ENCODE measurements around the gene RASAL1.

RASAL1 gene

DNA sequence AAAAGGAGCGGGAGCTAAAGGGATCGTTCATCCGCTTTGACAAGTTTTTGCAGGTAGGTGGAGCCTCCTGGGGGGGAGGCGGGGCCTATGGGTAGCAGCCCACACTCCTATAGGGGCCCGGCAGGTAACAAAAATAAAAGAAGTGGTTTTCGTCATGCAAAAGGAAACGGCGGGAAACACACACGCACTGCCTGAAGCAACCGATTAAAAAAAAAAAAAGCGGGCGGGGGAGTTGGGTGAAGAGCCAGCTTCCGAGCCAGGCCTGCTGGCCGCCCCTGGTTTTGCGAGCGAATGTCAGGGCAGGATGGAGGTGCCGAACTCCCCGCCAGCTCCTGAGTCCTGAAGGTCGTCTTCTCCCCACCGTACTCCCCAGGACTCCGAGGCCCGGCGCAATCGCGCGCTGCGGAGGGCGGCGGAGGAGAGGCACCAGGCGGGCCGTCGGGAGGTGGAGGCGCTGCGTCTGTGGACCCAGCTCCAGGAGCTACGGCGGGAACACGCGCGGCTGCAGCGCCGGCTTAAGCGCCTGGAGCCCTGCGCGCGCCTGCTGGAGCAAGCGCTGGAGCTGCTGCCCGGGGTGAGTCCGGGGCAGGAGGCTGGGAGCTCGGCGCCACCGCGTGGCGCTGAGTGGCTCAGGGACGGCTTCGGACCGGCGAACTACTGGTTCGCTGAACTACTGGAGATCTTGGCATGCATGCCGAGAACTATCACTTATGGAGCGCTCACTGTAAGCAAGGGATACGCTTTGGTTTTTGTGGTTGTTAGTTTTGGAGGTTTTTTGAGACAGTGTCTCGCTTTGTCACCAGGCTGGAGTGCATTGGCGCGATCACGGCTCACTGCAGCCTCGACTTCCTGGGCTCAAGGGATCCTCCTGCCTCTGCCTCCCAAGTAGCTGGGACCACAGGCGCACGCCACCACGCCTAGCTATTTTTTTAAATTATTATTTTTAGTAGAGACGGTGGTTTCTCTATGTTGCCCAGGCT lies 17.6 kb upstream of the RASAL1 start (continued):
- TF ChIP-seq ZNF335 (tag by site-specific recombination; conservative IDR thresholded peaks at IDR 0.05): peak; percentile 98
- no peak for TF ChIP-seq ZNF596 (tag by site-specific recombination; IDR thresholded peaks at IDR 0.05)
- TF ChIP-seq ZNF366 (tag by site-specific recombination; conservative IDR thresholded peaks at IDR 0.05): no peak
- TF ChIP-seq ZNF777 (tag by site-specific recombination; IDR thresholded peaks at IDR 0.05; ENCODE audit: borderline replicate concordance): no peak
- peak; percentile 10 for TF ChIP-seq SCRT2 (tag by site-specific recombination; IDR thresholded peaks at IDR 0.05)
- TF ChIP-seq, protein P1, sequence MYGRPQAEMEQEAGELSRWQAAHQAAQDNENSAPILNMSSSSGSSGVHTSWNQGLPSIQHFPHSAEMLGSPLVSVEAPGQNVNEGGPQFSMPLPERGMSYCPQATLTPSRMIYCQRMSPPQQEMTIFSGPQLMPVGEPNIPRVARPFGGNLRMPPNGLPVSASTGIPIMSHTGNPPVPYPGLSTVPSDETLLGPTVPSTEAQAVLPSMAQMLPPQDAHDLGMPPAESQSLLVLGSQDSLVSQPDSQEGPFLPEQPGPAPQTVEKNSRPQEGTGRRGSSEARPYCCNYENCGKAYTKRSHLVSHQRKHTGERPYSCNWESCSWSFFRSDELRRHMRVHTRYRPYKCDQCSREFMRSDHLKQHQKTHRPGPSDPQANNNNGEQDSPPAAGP (tag by site-specific recombination; IDR thresholded peaks at IDR 0.05): peak; percentile 67; the same call in 1 of the 2 replicates
- TF ChIP-seq ZNF629 (tag by site-specific recombination; IDR thresholded peaks at IDR 0.05): peak; percentile 62; the same call in 1 of the 2 replicates
- TF ChIP-seq ZNF132 (tag by site-specific recombination; IDR thresholded peaks at IDR 0.05; ENCODE audit: borderline replicate concordance): no peak
- TF ChIP-seq ZNF423 (tag by site-specific recombination; IDR thresholded peaks at IDR 0.05): no peak
- TF ChIP-seq EGR2 (tag by site-specific recombination; IDR thresholded peaks at IDR 0.05; ENCODE audit: low read depth): peak; percentile 52; the same call in 1 of the 2 replicates
- TF ChIP-seq KLF7 (tag by site-specific recombination; IDR thresholded peaks at IDR 0.05; ENCODE audit: borderline replicate concordance): no peak
- TF ChIP-seq ZNF324 (tag by site-specific recombination; IDR thresholded peaks at IDR 0.05): 0 out of 2 replicates have a peak, but pooled peaks have one; percentile 15
- TF ChIP-seq FEZF1 (tag by site-specific recombination; IDR thresholded peaks at IDR 0.05): no peak
- TF ChIP-seq ZFP41 (tag by site-specific recombination; IDR thresholded peaks at IDR 0.05; ENCODE audit: borderline replicate concordance): no peak
- 0 out of 2 replicates have a peak, but pooled peaks have one; percentile 6 for TF ChIP-seq SCRT1 (tag by site-specific recombination; IDR thresholded peaks at IDR 0.05; ENCODE audit: borderline replicate concordance)
- TF ChIP-seq, protein P2, sequence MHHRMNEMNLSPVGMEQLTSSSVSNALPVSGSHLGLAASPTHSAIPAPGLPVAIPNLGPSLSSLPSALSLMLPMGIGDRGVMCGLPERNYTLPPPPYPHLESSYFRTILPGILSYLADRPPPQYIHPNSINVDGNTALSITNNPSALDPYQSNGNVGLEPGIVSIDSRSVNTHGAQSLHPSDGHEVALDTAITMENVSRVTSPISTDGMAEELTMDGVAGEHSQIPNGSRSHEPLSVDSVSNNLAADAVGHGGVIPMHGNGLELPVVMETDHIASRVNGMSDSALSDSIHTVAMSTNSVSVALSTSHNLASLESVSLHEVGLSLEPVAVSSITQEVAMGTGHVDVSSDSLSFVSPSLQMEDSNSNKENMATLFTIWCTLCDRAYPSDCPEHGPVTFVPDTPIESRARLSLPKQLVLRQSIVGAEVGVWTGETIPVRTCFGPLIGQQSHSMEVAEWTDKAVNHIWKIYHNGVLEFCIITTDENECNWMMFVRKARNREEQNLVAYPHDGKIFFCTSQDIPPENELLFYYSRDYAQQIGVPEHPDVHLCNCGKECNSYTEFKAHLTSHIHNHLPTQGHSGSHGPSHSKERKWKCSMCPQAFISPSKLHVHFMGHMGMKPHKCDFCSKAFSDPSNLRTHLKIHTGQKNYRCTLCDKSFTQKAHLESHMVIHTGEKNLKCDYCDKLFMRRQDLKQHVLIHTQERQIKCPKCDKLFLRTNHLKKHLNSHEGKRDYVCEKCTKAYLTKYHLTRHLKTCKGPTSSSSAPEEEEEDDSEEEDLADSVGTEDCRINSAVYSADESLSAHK (tag by site-specific recombination; IDR thresholded peaks at IDR 0.05): no peak
- TF ChIP-seq ZNF169 (tag by site-specific recombination; IDR thresholded peaks at IDR 0.05): no peak
- TF ChIP-seq, protein P3, sequence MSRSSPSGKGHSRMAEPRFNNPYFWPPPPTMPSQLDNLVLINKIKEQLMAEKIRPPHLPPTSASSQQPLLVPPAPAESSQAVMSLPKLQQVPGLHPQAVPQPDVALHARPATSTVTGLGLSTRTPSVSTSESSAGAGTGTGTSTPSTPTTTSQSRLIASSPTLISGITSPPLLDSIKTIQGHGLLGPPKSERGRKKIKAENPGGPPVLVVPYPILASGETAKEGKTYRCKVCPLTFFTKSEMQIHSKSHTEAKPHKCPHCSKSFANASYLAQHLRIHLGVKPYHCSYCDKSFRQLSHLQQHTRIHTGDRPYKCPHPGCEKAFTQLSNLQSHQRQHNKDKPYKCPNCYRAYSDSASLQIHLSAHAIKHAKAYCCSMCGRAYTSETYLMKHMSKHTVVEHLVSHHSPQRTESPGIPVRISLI (tag by site-specific recombination; IDR thresholded peaks at IDR 0.05): peak; percentile 72; the same call in 1 of the 2 replicates
- TF ChIP-seq ZNF701 (tag by site-specific recombination; IDR thresholded peaks at IDR 0.05): no peak
- TF ChIP-seq, protein P4, sequence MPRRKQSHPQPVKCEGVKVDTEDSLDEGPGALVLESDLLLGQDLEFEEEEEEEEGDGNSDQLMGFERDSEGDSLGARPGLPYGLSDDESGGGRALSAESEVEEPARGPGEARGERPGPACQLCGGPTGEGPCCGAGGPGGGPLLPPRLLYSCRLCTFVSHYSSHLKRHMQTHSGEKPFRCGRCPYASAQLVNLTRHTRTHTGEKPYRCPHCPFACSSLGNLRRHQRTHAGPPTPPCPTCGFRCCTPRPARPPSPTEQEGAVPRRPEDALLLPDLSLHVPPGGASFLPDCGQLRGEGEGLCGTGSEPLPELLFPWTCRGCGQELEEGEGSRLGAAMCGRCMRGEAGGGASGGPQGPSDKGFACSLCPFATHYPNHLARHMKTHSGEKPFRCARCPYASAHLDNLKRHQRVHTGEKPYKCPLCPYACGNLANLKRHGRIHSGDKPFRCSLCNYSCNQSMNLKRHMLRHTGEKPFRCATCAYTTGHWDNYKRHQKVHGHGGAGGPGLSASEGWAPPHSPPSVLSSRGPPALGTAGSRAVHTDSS (tag by site-specific recombination; IDR thresholded peaks at IDR 0.05): no peak
- TF ChIP-seq ZNF211 (tag by site-specific recombination; IDR thresholded peaks at IDR 0.05; ENCODE audit: low read depth): no peak
- no peak for TF ChIP-seq ZNF677 (tag by site-specific recombination; IDR thresholded peaks at IDR 0.05)
- no peak for TF ChIP-seq KLF9 (tag by site-specific recombination; IDR thresholded peaks at IDR 0.05; ENCODE audit: low read depth)
- TF ChIP-seq, protein P5, sequence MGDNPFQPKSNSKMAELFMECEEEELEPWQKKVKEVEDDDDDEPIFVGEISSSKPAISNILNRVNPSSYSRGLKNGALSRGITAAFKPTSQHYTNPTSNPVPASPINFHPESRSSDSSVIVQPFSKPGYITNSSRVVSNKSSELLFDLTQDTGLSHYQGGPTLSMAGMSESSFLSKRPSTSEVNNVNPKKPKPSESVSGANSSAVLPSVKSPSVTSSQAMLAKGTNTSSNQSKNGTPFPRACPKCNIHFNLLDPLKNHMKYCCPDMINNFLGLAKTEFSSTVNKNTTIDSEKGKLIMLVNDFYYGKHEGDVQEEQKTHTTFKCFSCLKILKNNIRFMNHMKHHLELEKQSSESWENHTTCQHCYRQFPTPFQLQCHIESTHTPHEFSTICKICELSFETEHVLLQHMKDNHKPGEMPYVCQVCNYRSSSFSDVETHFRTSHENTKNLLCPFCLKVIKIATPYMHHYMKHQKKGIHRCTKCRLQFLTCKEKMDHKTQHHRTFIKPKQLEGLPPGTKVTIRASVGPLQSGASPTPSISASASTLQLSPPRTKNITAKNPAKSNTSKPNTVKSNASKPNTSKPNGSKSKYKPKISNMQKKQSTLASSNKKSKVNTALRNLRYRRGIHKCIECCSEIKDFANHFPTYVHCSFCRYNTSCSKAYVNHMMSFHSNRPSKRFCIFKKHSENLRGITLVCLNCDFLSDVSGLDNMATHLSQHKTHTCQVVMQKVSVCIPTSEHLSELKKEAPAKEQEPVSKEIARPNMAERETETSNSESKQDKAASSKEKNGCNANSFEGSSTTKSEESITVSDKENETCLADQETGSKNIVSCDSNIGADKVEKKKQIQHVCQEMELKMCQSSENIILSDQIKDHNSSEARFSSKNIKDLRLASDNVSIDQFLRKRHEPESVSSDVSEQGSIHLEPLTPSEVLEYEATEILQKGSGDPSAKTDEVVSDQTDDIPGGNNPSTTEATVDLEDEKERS (tag by site-specific recombination; IDR thresholded peaks at IDR 0.05): no peak
- peak; percentile 42 for TF ChIP-seq ZFHX2 (tag by site-specific recombination; conservative IDR thresholded peaks at IDR 0.05)
- TF ChIP-seq ZNF174 (tag by site-specific recombination; IDR thresholded peaks at IDR 0.05): no peak
- TF ChIP-seq ZNF221 (tag by site-specific recombination; IDR thresholded peaks at IDR 0.05; ENCODE audit: borderline replicate concordance): no peak
- TF ChIP-seq REPIN1 (tag by site-specific recombination; IDR thresholded peaks at IDR 0.05; ENCODE audit: low read depth): no peak
- no peak for TF ChIP-seq GLI2 (tag by site-specific recombination; IDR thresholded peaks at IDR 0.05; ENCODE audit: borderline replicate concordance, low read depth)
- peak; percentile 42; the same call in 1 of the 2 replicates for TF ChIP-seq SP3 (tag by site-specific recombination; IDR thresholded peaks at IDR 0.05)
